NCI-H1092 (cell line): Measurements from ENCODE around the gene EYS.

ENCODE experiments used
- DNase-seq: peaks from one replicate; lab custom pipeline; 2025; lab: John Stamatoyannopoulos, UW

Gene EYS

GRCh38 chr6:64123761-64124633 is 1583.0 kb downstream of the EYS start:
- DNase-seq = no peak

- DNase-seq = no peak
These were observed 1584.2 kb downstream of the EYS start for GRCh38 chr6:64122712-64123375.

- no peak for DNase-seq
These were observed 1585.9 kb downstream of the EYS start for GRCh38 chr6:64121011-64121565.

GRCh38 chr6:64113704-64114103 is 1593.3 kb downstream of the EYS start:
- no peak for DNase-seq

- DNase-seq = no peak
These were observed 1603.0 kb downstream of the EYS start for GRCh38 chr6:64104051-64104450.

GRCh38 chr6:64103480-64103879 is 1603.5 kb downstream of the EYS start:
- DNase-seq = no peak

- DNase-seq = no peak
These were observed 1606.2 kb downstream of the EYS start for GRCh38 chr6:64100702-64101303.

- no peak for DNase-seq
These were observed 1616.7 kb downstream of the EYS start for GRCh38 chr6:64090352-64090751.

GRCh38 chr6:64085126-64085525 is 1621.9 kb downstream of the EYS start:
- DNase-seq = no peak

GRCh38 chr6:64084185-64084663 is 1622.8 kb downstream of the EYS start:
- DNase-seq = no peak

- no peak for DNase-seq
These were observed 1623.8 kb downstream of the EYS start for GRCh38 chr6:64083261-64083660.

GRCh38 chr6:64081453-64081852 is 1625.6 kb downstream of the EYS start:
- DNase-seq = no peak

GRCh38 chr6:64074981-64075380 is 1632.0 kb downstream of the EYS start:
- DNase-seq = no peak

GRCh38 chr6:64072686-64073085 is 1634.3 kb downstream of the EYS start:
- DNase-seq = no peak

GRCh38 chr6:64064919-64065318 is 1642.1 kb downstream of the EYS start:
- no peak for DNase-seq

GRCh38 chr6:64062960-64063683 is 1643.9 kb downstream of the EYS start:
- DNase-seq = no peak

- no peak for DNase-seq
These were observed 1652.2 kb downstream of the EYS start for GRCh38 chr6:64054861-64055260.

- DNase-seq = no peak
These were observed 1656.4 kb downstream of the EYS start for GRCh38 chr6:64050590-64050989.

GRCh38 chr6:64049736-64050135 is 1657.3 kb downstream of the EYS start:
- no peak for DNase-seq

GRCh38 chr6:64046746-64047208 is 1660.2 kb downstream of the EYS start:
- DNase-seq = no peak

- no peak for DNase-seq
These were observed 1665.7 kb downstream of the EYS start for GRCh38 chr6:64041373-64041772.

- no peak for DNase-seq
These were observed 1666.9 kb downstream of the EYS start for GRCh38 chr6:64040113-64040512.
